HT1080 (cell line): ENCODE data around the gene TEX53. TPM values are rescaled to one million over a fixed set of nuclear protein-coding genes. Genes with fewer than 3 reads are reported as not detected.

Source experiments
- DNase-seq: peaks from one replicate; pipeline ENCODE4 v3.0.0-alpha.2; 2015; ENCODE audit warnings: low read depth
- total RNA-seq: library from RNA; depleted of rRNA; stranded (reverse); fragments of >200 nt; shearing (Covaris generic); gene quantifications from 2 replicates; pipeline ENCODE4 v1.2.3, GENCODE V29; 2014

TEX53 gene
- total RNA-seq, 1 experiment from 2014 or later: not detected

DNA sequence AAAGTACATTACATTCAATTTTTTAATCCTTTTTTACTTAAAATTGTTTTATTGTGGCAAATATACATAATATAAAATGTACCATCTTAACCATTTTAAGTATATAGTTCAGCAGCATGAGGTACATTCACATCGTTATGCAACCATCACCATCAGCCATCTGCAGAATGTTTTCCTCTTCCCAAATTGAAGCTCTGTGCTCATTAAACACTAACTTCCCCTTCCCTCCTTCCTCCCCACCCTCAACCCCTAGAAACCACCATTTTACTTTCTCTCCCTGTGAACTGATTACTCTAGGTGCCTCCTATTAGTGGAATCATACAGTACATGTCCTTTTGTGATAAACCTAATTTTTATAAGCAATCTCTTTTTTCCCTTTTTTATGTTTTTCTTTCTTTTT lies 15.6 kb downstream of the TEX53 start:
- no peak for DNase-seq

DNA sequence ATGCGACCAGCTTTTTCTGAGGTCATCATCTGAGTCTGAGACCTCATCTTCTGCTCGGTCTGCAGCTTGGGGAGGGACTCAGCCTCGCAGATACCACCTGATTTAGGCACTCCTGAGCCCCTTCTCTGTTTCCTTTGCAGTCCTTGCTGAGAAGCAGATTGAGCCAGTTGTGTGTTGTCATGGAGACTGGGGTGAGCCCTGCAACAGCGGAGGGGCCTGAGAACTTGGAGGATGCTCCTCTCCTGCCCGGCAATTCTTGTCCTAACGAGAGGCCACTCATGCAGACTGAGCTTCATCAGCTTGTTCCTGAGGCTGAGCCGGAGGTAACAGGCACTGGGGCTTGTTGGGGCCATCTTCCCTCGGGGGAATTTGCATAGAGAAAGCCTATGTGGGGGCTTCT lies 19.2 kb downstream of the TEX53 start:
- no peak for DNase-seq

DNA sequence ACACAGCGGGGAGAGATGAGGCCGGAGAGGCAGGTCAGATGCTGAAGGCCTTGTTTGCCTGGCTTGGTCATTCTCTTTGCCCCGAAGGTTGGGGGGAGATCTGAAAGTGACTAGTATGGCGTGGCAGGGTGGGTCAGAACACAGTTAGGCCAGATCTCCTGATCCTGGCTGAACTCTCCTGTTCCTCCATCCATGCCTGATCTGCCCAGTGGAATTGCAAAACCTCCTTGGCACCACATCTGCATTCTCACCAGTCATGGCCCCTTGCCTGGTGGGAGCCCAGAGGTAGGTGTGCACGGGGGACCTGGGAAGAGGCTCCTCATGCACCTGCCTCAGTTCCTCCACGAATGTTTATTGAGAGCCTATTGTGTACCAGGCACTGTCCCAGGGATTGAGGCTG lies 23.2 kb downstream of the TEX53 start:
- DNase-seq: no peak

DNA sequence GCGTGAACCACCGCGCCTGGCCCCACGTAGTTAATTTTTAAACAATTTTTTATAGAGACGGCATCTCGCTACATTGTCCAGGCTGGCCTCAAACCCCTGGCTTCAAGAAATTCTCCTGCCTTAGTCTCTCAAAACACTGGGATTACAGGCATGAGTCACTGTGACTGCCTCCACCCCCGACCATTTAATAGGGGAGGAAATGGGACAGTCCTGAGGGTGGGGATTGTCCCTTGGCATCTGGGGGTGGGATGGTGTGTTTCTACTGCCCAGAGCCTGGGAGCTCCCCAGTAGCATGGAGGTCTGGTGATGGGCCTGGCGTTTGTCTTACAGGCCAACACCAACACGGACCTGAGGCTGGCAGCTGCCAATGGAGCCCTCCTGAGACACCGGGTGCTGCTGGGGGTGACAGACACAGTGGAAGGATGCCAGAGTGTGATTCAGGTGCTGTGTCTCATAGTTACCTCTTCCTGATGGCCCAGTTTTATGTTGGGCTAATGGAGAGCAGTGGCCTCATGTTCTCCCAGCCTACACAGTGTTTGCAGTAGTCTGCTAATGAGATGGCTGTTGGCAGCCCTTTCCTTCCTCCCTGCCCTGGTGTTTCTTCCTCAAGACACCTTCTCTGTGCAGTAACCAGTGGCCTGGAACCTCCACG lies 24.0 kb downstream of the TEX53 start:
- peak; percentile 39 for DNase-seq

DNA sequence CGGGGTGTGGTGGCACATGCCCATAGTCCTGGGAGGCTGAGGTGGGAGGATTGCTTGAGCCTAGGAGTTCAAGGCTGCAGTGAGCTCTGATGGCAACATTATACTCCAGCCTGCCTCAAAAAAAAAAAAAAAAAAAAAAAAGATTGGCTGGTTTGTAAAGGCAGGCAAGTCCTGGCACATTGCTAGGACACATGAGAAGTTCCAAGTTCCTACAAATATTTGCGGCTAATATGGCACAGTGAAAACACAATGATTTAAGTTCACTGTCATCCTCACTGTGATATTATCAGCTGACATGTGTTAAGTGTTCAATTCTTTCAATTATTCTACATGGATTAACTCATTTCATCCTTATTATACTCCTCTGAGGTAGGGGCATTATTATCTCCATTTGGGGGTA lies 26.4 kb downstream of the TEX53 start:
- no peak for DNase-seq

DNA sequence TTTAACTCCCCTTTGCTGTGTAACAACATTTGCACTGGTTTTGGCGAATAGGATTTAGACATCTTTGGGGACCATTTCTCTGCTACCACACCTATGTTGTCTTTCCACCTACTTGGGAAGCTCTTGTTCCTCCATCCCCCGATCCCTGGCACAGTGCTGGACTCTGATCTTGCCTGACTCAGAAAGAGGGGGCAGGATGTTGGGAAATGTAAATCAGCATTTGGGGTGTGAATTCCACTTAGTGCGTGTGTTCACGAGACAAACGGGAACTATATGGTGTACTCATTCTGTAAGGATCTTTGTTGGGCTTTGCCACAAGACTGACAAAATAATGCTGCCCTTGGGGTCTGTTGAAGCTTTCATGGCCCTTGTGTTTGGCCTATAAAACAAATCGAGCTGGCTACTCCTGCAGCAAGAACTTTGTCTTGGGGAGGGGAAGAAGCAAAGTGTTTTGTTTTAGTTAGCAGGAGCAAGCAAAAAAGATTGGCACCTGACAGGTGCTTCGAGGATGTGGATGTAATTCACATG lies 28.0 kb downstream of the TEX53 start:
- DNase-seq: no peak

DNA sequence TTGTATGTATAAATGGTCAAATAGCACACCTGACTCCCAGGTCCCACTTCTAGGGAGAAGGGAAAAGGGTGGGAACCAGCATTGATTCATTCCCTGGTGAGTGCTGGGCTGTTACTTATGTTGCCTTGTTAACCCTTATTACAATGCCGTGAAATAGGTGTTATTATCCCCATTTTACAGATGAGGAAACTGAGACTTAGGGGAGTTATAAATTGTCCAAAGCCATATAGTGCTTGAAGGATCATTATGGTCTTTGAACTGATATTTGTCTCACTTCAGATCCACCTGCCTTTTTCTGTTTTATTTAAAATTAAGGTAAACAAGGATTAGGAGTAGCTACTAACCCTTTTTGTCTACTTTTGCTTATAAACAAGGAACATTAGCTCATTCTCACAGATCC lies 30.1 kb downstream of the TEX53 start:
- no peak for DNase-seq

DNA sequence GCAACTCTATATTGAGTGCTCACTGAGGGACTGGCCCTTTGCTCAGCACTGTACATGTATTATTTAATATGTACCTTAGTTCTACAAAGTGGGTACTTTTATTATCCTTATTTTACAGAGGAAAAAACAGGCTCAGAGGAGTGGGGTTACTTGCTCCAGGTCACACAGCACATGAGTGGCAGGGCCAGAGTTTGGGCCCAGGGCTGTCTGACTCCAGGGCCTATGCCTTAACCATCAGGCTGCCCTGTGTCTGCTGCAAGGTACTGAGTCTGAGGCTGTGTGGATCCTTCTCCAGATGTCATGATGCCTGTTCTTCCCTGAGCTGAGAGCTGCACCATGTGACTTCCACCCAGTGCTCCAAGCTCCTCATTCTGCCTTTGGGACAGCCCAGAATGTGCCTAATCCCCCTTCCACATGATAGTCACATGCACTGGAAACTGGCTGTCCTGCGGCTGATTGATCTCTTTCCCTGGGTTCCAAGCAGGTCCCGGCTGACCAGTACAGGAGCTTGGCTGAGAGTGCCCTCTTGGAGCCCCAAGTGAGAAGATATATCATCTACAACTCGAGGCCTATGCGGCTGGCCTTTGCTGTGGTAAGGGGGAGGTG lies 31.1 kb downstream of the TEX53 start:
- no peak for DNase-seq

DNA sequence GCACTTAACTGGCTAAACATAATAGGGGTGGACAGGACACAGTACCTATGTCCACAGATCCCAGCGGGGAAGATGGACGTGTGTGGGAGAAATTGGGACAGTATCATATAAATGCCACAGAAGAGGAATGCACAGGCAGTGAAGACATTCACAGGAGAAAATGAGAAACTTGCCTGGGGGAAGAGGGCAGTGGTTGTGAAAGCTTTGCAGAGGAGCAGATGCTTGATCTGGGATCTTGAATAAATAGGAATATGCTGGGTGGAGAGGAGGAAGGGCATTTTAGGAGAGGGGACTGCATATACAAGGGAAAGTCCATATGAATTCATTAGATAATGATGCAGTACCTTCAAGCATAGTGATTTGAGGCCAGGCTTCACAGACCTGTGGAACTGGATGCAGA lies 32.9 kb downstream of the TEX53 start:
- no peak for DNase-seq

DNA sequence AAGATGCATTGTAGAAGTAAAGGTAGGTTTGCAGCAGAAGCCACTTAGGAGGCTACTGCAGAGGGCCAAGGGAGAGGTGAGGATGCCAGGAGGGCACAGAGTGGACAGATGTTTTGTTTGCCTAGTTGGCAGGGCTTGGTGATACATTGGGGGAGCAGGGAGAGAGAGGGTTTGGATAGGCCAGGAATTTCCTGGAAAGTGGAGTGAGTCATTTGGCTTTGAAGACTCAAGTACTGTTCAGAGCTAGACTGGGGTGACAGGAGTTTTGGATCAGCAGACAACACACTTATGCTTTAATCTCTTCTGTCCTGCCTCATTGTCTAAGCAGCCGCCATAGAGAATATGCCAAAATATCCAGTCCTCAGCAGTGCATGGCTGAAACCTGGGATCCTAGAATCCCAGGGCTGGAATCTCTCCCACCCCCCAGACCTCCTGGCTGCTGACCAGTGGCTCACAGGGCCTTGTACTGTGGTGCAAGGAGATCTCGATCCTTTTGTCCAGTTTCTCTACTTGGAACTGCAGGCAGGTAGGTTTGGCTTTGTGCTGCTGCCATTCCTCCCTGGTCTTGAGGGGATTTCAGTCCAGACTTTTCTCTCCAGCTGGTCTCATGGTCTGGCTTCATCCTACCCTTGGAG lies 35.5 kb downstream of the TEX53 start:
- DNase-seq: peak; percentile 85

DNA sequence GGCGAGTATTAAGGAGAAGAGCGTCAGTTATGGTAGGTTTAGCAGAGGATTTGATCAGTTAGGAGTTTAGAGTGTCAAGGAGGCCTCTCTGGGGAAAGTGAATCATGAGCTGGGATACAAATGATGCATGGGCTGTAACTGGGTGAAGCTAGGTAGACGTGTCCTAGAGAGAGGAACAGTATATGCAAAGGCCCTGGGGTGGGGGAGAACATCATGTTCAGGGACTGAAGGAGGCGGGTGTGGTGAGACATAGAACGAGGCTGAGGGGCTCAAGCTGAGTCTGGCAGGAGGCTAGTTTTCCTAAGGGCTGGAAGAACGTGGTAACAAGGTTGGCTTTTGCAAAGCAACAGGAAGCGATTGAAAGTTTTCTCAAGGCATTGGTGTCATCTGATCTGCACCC lies 36.0 kb downstream of the TEX53 start:
- DNase-seq: no peak

DNA sequence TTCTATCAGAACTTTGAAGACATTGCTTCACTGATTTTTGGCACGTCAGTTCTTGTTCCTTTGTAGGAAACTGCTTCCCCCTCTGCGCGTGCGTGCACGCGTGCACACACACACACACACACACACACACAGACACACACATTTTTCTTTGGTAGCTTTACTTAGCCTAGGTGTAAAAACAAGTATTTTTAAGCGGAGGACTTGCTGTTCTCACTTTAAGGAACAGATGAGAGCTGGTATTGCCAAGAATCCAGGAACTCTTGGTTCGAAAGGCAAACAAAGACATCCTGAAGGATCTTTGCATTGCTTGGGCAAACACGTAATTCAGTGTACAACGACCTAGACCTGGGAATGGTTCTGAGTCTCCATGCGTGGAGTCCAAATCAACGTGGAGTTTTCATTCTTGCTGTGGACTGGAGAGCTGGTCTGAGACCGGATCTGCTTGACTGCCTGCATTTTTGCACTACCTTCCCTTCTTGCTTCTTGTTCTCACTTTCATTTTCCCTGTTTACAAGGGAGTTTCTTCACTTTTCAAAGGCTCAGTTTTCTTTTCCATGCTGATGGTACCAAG lies 38.3 kb downstream of the TEX53 start:
- DNase-seq: no peak

DNA sequence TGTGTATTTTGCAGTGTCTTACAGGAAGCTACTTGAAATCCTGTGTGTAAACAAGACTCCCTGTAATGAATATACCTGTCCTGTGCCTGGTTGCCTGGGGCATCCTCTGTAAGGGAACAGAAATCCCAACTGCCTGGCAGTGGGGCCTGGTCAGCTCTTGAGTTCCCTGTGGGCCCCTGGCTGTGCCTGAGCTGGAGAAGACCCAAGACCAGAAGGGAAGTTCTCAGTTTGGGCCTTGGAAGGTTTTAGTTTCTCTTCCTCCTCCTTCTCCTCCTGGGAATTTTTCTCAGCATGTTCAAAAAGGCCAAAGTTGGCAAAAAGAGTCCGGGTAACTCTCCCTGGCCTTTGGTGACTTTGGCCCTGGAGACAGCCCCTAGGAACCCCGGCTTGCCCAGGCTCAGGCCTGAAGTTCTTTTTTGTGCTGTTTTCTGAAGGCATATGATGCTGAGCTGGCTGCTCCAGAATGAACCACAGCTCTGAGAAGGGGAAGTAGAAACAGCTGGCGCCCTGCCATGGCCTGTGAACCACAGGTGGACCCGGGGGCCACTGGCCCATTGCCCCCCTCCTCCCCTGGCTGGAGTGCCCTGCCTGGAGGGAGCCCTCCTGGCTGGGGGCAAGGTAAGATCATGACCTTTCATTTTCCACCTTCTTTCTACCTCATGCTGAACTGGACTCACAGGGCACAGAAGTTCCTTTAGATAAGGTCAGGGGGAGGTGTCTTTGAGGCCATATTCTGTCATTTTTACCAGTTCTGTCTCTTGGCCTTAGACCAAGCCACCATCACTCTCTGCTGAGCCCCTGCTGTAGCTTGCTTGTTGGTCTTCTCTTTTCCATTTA lies 40.7 kb downstream of the TEX53 start:
- no peak for DNase-seq

DNA sequence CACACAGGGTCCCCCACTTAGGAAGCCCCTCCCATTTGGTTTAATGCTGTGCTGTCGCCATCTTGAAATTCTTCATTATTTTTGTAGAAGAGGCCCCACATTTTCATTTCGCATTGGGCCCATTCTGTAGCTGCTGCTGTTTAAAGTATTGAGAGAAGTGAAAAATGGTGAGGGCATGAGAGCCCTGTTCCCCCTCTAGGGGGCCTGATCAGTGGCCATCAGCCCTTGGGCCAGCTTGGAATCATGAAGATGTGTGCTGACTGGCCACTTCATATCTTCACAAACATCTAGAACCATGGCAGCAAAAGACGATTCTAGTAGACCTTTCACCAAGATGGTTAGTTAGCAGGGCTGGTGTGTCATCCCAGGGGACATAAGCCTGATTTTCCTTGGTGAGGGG lies 43.2 kb downstream of the TEX53 start:
- no peak for DNase-seq

DNA sequence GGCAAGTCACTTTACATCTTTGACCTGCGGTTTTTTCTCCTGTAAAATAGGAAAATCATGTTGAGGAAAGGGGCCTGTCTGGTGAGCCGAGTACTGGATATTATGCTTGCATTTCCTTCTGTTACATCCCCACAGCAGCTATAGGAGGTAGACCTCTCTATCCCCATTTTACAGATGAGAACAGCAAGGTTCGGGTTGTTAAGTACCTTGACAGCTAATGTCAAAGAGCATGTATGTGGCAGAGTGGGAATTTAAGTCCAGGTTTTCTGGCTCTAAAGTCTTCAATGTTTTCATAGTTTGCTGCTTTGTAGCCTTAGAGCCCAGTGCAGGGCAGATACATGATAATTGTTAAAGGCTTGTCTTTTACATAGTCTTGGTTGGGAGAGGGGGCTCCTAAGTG lies 43.7 kb downstream of the TEX53 start:
- DNase-seq: no peak

DNA sequence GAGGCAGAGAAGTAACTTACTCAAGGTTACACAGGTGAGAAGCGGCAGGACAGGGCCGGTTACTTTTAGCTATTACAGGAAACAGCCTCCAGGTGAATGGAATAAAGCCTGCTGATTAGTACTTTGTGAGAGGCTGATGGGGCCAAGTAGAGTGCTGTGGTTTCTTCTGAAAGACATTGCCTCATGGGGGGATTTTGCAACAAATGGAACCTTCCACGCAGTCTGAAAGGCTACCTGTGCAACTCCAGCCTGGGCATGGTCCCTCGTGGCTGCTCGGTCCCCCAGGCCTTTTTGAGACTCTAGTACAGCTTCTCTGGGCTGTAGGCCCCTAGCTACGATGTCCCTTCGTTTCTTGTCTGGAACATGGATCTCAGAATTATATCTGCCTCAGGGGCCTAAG lies 44.5 kb downstream of the TEX53 start:
- DNase-seq: no peak

DNA sequence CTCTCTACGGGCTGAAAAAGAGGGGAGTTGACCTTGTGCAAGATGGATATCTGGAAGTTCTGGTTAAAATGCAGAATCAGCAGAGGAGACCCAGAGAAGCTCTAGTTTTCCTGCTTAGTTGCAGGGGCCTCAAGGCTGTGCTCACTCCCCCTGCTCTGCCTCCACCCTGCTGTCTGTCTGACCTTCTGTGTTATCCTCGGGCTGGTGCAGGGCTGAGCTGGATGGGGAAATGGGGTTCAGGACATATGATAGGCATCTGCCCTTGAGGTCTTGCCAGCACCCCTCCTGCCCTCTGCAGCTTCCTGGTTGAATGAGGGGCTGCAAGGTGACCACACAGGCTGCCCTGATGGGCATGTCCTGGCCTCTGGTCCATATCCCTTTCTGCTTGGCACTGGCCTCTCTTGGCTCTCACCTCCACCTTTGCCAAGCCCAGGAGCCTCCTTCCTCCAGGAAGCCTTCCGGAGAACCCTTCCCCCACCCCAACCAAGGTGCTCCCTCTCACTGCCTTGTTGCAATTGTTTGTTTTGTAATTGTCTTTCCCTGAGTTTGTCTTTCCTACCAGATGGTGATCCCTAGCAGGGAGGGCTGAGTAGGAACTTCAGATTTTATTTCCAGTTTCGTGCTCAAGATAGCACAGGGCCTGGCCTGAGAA lies 45.2 kb downstream of the TEX53 start:
- DNase-seq: no peak

DNA sequence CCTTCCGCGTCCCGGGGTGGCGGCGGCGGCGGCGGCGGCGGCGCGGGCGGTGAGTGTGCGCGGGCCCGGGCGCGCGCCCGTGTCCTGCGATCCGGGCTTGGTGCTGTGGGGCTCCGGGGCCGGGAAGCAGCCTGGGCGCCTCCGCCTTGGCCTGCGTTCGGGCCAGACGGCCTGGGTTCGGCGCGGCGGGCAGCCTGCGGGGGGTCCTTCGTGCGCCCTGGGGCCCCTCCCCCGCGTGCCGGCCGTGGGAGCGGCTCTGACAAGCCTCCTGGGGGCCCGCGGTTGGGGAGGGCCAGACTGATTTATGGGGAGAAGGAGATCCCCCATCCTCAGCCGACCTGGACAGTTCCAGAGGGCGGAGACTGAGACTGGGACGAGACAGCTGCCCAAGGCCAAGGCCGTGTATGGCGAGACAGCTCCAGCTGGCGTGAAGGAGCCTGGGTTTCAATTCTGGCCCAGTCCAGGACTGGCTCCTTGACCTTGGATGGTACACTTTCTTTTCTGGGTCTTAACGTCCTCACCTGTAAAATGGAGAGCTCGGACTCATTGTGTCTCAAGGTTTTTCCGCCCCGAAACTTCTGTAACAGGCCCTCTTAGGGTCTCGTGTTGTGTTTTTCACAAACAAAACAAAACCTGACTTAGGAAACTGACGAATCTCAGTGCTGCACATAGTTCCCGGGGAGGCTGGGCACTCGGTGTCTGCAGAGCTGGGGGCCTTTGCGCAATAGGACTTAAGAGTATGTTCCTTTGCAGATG lies 45.9 kb downstream of the TEX53 start:
- peak; percentile 44 for DNase-seq

DNA sequence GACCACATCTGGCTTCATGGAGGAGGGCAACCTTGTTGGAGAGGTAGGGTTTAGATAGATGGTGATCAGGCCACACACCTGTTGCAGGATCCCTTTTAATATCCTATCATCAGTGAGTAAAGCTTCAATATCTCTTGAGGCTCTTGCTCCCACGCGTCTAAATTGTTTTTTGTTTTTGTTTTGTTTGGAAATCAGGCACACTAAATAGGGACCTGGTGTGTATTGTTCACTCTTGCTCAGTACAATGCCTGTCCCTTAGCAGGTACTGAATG lies 49.1 kb downstream of the TEX53 start:
- no peak for DNase-seq

DNA sequence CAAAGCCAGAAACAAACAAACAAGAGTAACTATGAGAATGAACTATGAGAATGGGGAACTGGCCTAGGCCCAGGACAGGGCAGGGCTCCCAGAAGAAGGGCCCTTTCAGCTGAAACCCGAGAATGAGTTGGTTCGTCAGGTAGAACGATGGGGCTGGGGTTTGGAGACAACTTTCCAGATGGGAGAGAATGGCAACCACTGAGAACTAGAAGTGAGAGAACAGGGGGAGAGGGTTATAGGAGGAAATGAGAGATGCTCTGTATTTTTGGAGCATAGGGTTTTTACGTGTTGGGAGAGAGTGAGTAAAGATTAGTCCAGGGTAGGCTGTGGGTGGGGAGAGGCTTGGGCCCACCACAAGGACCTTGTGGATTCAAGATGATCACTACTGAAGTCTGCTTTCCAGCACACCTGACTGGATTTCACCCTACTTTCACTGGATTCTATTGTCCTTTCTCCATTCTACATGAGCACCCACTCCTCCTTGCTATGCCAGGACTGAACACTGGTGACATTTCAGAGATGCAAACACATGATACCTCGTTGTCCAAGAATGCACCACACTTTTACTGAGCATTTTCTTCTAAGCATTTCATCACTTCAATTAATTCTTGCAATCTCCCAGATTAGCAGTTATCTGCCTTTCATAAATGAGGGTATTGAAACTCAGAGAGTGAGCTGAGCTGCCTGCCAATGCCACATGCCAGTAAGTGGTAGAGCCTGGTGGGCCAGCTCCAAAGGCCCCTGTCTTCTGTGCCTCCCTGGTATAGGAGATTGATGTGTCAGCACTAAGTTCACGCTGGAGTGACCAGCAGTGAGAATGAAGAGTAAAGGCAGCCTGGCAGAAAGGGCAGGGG lies 49.7 kb downstream of the TEX53 start:
- DNase-seq: no peak
